Kidney epithelial cell (primary cell): ENCODE measurements around the gene KIF6. TPM values are rescaled to one million over a fixed set of nuclear protein-coding genes. Genes with fewer than 3 reads are reported as not detected.

Experiments used
- DNase-seq: peaks from one replicate; pipeline ENCODE4 v3.0.0-alpha.2; 2010; ENCODE audit warnings: low read depth
- H3K27me3 ChIP-seq: 2 replicates; pipeline ENCODE4 v1.6.0; 2011; ENCODE audit warnings: low read length; ENCODE audit not compliant: control insufficient read depth, insufficient read depth
- H3K36me3 ChIP-seq: 2 replicates; pipeline ENCODE4 v1.5.1; 2011; ENCODE audit warnings: low read length; ENCODE audit not compliant: control insufficient read depth, insufficient read depth
- H3K4me3 ChIP-seq: 2 replicates; pipeline ENCODE4 v1.5.1; 2011; ENCODE audit warnings: low read depth, mild to moderate bottlenecking, control low read depth, low read length
- total RNA-seq: library from RNA; depleted of rRNA; stranded (reverse); fragments of >200 nt; gene quantifications from 2 replicates; pipeline ENCODE4 v1.2.3, GENCODE V29; 2015
- TF ChIP-seq, protein P1 (sequence below): IDR thresholded peaks from 2 replicates; pipeline ENCODE4 v1.5.1; 2011; ENCODE audit warnings: mild to moderate bottlenecking, moderate library complexity, low read length, control low read depth, inconsistent platforms; ENCODE audit not compliant: insufficient read depth, poor library complexity, severe bottlenecking

The KIF6 gene
- total RNA-seq, 1 donor from 2014 or later, result 0.33 TPM

DNA sequence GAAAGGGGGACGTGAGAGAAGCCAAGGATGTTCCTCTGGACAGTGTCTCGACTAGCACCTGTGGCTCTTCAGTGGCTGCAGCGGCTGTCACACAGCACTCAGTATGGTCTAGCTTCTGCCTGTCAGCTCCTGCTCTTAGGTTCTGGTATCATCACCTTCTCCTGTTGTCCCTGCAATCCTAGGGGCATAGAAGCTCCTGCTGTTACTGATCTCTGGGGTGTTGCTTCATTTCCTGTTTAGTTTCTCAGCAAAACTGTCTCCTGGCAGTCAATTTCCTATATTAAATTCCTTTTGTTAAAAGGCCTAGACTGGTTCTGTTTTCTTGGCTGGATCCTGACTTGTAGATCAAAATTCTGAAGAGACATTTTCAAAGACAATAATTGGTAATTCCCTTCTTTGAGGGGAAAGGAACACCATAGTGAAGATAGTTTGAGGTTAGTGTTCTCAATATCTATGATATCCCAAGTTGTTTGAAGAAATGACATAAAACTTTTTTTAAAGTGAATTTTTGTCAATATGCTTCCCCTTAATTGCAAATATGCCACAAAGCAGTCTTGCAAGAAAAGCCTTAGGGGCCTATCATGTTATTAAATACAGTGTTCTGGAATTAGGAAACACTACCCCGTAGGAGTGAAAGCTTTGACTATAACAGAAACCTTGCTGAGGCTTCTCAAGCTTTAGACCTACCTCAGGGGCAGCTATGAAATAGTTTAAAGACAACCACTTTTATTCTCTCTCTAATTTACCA lies 148.5 kb downstream of the KIF6 start:
- Histone ChIP-seq H3K4me3 (no peak overlapping the region), H3K27me3 (no peaks in the 10 kb centered on the region), H3K36me3 (no peaks in the 10 kb centered on the region)
- TF ChIP-seq, protein P1, sequence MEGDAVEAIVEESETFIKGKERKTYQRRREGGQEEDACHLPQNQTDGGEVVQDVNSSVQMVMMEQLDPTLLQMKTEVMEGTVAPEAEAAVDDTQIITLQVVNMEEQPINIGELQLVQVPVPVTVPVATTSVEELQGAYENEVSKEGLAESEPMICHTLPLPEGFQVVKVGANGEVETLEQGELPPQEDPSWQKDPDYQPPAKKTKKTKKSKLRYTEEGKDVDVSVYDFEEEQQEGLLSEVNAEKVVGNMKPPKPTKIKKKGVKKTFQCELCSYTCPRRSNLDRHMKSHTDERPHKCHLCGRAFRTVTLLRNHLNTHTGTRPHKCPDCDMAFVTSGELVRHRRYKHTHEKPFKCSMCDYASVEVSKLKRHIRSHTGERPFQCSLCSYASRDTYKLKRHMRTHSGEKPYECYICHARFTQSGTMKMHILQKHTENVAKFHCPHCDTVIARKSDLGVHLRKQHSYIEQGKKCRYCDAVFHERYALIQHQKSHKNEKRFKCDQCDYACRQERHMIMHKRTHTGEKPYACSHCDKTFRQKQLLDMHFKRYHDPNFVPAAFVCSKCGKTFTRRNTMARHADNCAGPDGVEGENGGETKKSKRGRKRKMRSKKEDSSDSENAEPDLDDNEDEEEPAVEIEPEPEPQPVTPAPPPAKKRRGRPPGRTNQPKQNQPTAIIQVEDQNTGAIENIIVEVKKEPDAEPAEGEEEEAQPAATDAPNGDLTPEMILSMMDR, result no peak
- no peak for DNase-seq

DNA sequence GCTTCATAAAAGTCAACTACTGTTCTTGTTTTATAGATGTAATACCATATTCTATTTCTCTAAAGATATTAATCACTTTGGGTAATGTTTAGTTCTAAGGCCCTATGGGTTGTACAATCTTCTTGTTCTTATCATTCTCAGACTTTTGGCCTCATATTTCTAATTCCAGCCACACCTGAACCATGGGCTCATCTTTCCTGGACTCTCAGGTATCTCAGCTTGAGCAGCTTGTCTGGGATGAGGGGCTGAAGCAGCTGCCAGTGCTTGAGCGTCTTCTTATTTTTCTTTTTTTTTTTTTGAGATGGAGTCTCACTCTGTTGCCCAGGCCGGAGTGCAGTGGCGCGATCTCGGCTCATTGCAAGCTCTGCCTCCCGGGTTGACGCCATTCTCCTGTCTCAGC lies 150.2 kb downstream of the KIF6 start:
- Histone ChIP-seq H3K27me3 (no peaks in the 10 kb centered on the region), H3K4me3 (no peak overlapping the region), H3K36me3 (no peaks in the 10 kb centered on the region)
- no peak for DNase-seq
- TF ChIP-seq, protein P1, result no peak

DNA sequence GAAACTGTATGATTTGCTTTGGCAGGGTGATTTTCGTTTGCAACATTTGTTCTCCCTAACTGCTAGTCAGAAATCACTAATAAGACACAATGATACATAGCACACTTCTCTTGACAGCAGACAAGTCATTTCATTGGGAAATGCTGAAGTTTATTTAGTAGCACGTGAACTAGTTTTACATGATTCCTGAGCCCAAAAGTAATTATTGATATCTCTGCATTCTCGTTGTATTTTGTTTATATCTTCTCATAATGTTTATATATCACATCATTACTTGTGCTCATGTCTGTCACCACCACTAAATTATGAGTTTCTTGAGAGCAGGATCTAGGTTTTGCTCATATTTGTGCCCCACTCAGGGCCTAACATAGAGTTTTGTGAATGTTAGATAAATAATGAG lies 151.7 kb downstream of the KIF6 start:
- Histone ChIP-seq H3K27me3 (no peaks in the 10 kb centered on the region), H3K4me3 (no peak overlapping the region), H3K36me3 (no peaks in the 10 kb centered on the region)
- TF ChIP-seq, protein P1, result no peak
- DNase-seq, result no peak

DNA sequence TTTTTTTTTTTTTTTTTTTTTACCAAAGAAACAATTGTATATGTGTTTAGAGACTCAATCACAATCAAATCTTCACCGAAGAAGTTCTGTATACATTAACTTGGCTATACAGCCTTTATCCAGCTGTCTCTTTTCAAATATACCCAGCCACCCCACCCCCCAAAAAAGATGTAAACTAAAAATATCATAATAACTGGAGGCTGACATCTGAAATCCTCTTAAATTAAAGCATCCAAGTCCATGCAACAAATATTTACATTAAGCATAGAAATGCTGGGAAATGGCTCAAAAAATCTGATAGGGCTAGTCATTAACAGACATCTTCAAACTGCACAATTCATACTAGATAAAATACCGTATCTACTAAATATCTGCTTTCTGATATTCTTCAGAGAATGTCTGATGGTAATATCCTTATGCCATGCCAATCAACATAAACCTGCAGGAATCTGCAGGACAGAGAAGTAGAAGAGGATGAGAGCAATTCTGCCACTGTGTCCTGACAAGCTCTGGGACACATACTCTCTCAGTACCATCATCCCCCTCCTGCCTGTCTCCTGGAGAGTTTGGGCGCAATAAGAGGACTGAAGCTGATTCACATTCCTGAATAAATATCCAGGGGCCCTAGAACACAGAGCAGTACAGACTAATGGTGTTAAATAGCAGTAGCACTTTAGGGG lies 152.4 kb downstream of the KIF6 start:
- Histone ChIP-seq H3K36me3 (no peaks in the 10 kb centered on the region), H3K27me3 (no peaks in the 10 kb centered on the region), H3K4me3 (no peak overlapping the region)
- no peak for DNase-seq
- TF ChIP-seq, protein P1, result no peak

DNA sequence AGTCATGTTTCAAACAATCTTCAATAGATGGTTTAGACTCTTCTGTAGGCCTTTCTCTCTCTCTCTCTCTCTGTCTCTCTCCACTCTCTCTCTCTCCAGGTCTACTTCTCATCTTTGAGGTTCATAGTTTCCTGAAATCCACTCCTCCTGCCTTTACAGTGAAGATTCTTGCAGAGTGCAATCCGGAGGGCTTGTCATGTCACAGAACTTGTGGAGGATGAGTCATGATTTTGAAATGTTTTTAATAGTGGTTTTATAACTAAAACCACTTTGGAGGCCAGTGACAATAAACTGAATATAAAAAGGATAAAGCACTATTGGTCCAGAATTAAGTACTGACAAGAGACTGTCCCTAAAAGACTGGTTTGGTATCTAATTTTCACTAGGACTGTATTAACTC lies 156.3 kb downstream of the KIF6 start:
- Histone ChIP-seq H3K4me3 (no peak overlapping the region), H3K36me3 (no peaks in the 10 kb centered on the region), H3K27me3 (no peaks in the 10 kb centered on the region)
- no peak for DNase-seq
- TF ChIP-seq, protein P1, result no peak

DNA sequence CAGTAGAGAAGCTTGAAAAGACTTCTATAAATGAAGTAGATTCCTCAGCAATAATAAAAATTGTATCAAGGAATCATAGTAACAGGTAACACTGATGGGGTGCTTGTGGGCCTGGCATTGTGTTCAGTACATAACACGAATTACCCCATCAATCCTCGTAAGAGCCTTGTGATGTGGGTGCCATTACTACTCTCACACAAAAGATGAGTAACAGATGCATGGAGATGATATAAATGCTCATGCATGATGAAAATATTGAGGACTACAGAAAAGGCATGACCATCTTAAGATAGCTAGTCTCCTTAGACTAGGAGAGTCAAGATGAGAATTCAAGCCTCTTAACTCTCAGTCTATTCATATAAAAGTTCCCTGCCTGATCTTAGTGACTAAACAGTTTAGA lies 158.1 kb downstream of the KIF6 start:
- no peaks in the 10 kb centered on the region for H3K27me3 ChIP-seq
- TF ChIP-seq, protein P1, result no peak
- no peak for DNase-seq
- no peaks in the 10 kb centered on the region for H3K36me3 ChIP-seq
- H3K4me3 ChIP-seq, result no peak overlapping the region
